Chondrocyte (in vitro differentiated cells): ENCODE results near the gene AMFR. TPM values are rescaled to one million over a fixed set of nuclear protein-coding genes. Genes with fewer than 3 reads are reported as not detected.

Experiments
- DNase-seq: peaks from one replicate; pipeline ENCODE4 v3.0.0; 2021; ENCODE audit warnings: mixed read lengths, low spot score
- H3K27ac Mint-ChIP-seq: one replicate; pipeline ENCODE4 v1.8.0; 2021; ENCODE audit warnings: mild to moderate bottlenecking, moderate library complexity, mixed read lengths; ENCODE audit not compliant: unreplicated experiment
- H3K27me3 Mint-ChIP-seq: 2 replicates; pipeline ENCODE4 v1.8.0; 2021; ENCODE audit warnings: low read depth, mixed read lengths
- H3K36me3 Mint-ChIP-seq: 2 replicates; pipeline ENCODE4 v1.8.0; 2021; ENCODE audit warnings: low read depth, mixed read lengths
- H3K4me1 Mint-ChIP-seq: 2 replicates; pipeline ENCODE4 v1.8.0; 2021; ENCODE audit warnings: low read depth, mild to moderate bottlenecking, mixed read lengths
- H3K4me3 Mint-ChIP-seq: one replicate; pipeline ENCODE4 v1.8.0; 2021; ENCODE audit warnings: mild to moderate bottlenecking, moderate library complexity, mixed read lengths; ENCODE audit not compliant: unreplicated experiment
- H3K9me3 Mint-ChIP-seq: 2 replicates; pipeline ENCODE4 v1.8.0; 2021; ENCODE audit warnings: low read depth, mixed read lengths
- CTCF ChIP-seq: fragments of 200-600 bp; sonication (generic); IDR thresholded peaks from 2 replicates; pipeline ENCODE4 v1.5.0; 2021; ENCODE audit warnings: antibody characterized with exemption, mild to moderate bottlenecking, moderate library complexity
- total RNA-seq: library from RNA; stranded (reverse); gene quantifications from 3 replicates; pipeline ENCODE4 v1.2.1, GENCODE V29; 2021

Gene AMFR
- total RNA-seq, 1 donor from 2014 or later: 104 TPM

- peak overlapping the region; percentile 95 for H3K27ac Mint-ChIP-seq
- H3K4me3 Mint-ChIP-seq: peak overlapping the region; percentile 96
- H3K27me3 Mint-ChIP-seq: no peaks in the 10 kb centered on the region
- H3K4me1 Mint-ChIP-seq: peaks cover 42% of the 10 kb centered on the region
- no peaks in the 10 kb centered on the region for H3K9me3 Mint-ChIP-seq
- no peak for DNase-seq
- no peak for TF ChIP-seq CTCF
- H3K36me3 Mint-ChIP-seq: no peaks in the 10 kb centered on the region
Observed at GRCh38 chr16:56424791-56425438, 430 bp downstream of the AMFR start.

- H3K4me1 Mint-ChIP-seq: peaks cover 43% of the 10 kb centered on the region
- no peaks in the 10 kb centered on the region for H3K9me3 Mint-ChIP-seq
- peak overlapping the region; percentile 95 for H3K27ac Mint-ChIP-seq
- no peaks in the 10 kb centered on the region for H3K36me3 Mint-ChIP-seq
- TF ChIP-seq CTCF: no peak
- no peaks in the 10 kb centered on the region for H3K27me3 Mint-ChIP-seq
- DNase-seq: no peak
- peak overlapping the region; percentile 96 for H3K4me3 Mint-ChIP-seq
Observed at GRCh38 chr16:56424404-56424764, 961 bp downstream of the AMFR start.

- Mint-ChIP-seq H3K4me3 (peak overlapping the region; percentile 96), H3K27ac (peak overlapping the region; percentile 95), H3K4me1 (peaks cover 46% of the 10 kb centered on the region), H3K27me3 (no peaks in the 10 kb centered on the region), H3K9me3 (no peaks in the 10 kb centered on the region), H3K36me3 (no peaks in the 10 kb centered on the region)
- no peak for DNase-seq
- TF ChIP-seq CTCF: no peak
Observed at GRCh38 chr16:56423584-56424403, 1.6 kb downstream of the AMFR start.

- no peak for TF ChIP-seq CTCF
- no peak for DNase-seq
- no peaks in the 10 kb centered on the region for H3K27me3 Mint-ChIP-seq
- peaks cover 48% of the 10 kb centered on the region for H3K4me1 Mint-ChIP-seq
- no peak overlapping the region for H3K27ac Mint-ChIP-seq
- H3K36me3 Mint-ChIP-seq: no peaks in the 10 kb centered on the region
- H3K4me3 Mint-ChIP-seq: peak overlapping the region; percentile 38
- no peaks in the 10 kb centered on the region for H3K9me3 Mint-ChIP-seq
Observed at GRCh38 chr16:56422896-56423441, 2.4 kb downstream of the AMFR start.

- Mint-ChIP-seq H3K27ac (no peak overlapping the region), H3K4me1 (peaks cover 48% of the 10 kb centered on the region), H3K4me3 (no peak overlapping the region), H3K36me3 (no peaks in the 10 kb centered on the region), H3K27me3 (no peaks in the 10 kb centered on the region), H3K9me3 (no peaks in the 10 kb centered on the region)
- TF ChIP-seq CTCF: no peak
- no peak for DNase-seq
Observed at GRCh38 chr16:56421976-56422669, 3.2 kb downstream of the AMFR start.
